Stimulated activated CD4-positive, alpha-beta T cell treated with anti-CD3 and anti-CD28 coated beads, Interleukin-2, amount 100 ng/mL, for 48 hours (primary cell): ENCODE data around the gene TIMP2.
A peak's percentile ranks its signal among the peaks of the same experiment; 100 is the strongest.
"Not testable (repeated sequence)": the region's sequence is repeated elsewhere in the genome, so short reads cannot be mapped to it uniquely, and the experiment has no call there.

Source experiments
- DNase-seq, 2 donors: peaks; one replicate each; pipeline ENCODE4 v3.0.0-alpha.2; 2020

Gene TIMP2

DNA sequence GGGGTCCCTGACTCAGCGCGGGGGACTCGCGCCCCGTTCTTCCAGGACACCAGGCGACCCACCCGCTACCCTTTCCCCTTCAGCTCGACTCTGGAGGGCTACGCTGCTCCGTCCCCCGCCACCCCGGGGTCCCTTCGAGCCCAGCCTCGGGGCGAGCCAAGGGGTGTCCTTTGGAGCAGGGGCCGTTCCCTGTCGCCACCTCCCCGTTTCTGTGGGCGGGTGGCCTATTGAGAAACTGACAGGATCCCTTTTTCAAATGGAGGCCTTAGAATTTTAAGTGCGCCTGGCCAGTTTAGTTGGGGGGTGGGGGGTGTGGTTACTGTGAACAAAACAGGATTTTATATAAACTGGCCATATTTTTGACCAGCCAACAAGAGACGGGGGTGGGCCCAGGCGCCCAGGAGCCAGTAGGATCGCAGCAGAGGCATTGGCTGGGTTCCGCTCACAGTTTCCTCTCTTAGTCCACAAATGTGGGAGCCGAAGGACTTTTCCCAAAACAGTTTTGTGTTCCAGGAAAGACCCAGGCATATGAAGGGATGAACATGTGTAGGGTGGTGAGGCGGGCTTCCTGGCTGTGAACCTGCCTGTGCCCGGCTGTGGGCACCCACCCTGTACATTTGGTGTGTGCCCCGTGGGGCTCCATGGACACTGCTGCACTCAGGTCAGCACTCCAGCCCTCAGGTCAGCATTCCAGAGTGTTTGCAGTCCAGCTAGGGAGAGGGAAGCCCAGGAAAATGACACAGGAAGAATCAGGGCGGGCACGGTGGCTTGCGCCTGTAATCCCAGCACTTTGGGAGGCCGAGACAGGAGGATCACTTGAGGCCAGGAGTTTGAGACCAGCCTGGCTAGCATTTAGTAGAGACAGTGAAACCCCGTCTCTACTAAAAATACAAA is 722 bp upstream of the TIMP2 start:
- DNase-seq, result no peak

GRCh38 chr17:78924481-78925151 is 571 bp downstream of the TIMP2 start:
- DNase-seq, result no peak

GRCh38 chr17:78923660-78924453 is 1.3 kb downstream of the TIMP2 start:
- DNase-seq, result peak in 1 of 2 donors; percentile 37

DNA sequence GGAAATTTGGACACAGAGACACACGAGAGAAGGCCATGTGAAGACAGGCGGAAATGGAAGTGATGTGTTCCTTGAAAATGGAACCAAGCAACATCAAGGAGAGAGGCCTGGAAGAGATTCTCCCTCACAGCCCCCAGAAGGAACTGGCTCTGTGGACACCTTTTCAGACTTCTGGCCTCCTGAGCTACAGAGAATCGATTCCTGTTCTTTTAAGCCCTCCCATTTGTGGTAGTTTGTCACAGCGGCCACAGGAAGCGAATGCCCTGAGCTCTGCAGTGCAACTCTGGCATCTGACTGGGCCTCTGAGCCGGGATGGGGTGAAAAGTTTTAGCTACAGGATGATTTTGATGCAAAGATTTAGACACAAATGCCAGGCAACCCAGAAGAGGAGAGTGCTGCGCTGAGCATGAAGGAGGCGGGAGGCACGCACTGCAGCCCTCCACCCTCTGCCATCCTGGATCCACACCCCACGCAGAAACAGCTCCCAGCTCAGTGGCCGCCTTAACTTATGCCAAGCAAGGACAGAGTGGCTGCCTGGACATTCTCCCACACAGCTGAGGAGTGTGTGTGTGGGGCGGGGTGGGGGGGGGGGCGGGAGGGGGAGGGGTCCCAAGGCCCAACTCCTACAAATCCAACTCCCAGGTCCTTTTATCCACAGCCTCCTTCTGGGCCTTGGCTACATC is 2.2 kb downstream of the TIMP2 start:
- no peak for DNase-seq

DNA sequence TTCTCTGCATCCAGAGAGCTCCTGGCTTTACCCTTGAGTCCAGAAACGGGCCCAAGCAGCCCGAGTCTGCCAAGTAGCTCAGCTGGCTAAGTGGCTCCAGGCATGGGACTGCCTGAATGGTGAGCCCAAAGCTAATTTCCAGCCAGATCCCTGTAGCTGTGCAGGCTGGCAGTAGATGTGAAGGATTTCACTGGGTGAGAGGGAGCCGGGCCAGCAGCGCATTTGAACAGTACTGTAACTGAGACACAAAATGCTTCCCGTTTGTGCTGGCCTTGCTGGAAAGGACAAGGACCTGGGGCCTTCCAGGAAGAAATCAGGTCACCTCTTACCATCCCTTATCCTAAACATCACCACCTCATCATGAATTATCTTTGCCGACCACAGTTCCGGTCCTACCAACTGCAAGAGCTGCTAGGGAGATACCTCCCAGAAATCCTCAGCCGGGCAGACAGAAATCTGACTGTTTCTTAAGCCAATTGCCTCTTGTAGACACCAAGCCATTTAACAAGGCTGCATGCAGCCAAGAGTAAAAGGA is 3.7 kb downstream of the TIMP2 start:
- DNase-seq, result no peak

GRCh38 chr17:78920528-78920927 is 4.7 kb downstream of the TIMP2 start:
- DNase-seq, result no peak

DNA sequence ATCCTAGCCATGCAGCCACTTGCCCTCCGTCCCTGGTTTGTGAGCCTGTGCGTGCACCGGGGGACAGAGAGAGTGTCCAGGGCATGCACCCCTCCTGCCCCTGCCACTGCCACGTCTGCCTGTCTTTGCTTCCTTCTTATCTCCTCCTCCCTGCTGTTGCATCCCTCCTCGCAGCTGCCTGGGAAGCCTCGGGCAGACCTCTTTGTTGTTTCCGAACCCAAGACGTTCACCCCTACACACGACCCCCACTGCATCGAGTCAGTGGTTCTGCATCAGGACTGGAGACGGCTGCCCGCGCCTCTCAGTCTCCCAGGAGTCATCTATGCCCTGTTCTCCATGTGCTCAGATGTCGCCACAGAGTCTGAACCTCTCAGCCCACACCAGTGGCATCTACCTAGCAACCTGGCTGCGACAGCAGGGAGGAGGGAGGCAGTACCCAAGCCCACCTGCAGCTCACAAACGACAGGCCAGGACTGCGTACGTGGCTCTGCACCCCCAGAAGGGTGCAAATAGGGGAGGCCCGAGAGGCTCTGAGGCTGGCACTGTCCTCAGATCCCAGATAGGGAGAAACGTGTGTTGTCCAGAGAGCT is 5.2 kb downstream of the TIMP2 start:
- no peak for DNase-seq

- DNase-seq, result no peak
These were observed 6.2 kb downstream of the TIMP2 start for GRCh38 chr17:78918979-78919378.

GRCh38 chr17:78917451-78918275 is 7.5 kb downstream of the TIMP2 start:
- DNase-seq, result no peak

- no peak for DNase-seq
These were observed 9.1 kb downstream of the TIMP2 start for GRCh38 chr17:78915872-78916632.

DNA sequence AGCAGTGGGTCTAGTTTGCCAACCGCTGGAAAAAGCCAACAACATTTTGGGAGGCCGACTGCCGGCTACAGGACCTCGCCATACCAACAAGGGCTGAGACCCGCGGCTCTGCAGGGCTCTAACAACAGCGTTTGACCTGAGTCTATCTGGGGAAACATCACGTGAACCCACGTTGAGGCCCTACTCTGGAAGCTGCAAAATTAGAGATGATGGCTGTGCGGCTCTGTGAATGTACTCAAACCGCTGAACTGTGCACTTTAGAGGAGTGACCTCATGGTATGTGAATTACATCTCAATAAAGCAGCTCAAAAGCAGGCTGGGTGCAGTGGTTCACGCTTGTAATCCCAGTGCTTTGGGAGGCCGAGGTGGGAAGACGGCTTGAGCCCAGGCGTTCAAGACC is 12.1 kb downstream of the TIMP2 start:
- no peak for DNase-seq

- no peak for DNase-seq
These were observed 13.1 kb downstream of the TIMP2 start for GRCh38 chr17:78912082-78912481.

- DNase-seq, result not testable (repeated sequence)
These were observed 13.6 kb downstream of the TIMP2 start for GRCh38 chr17:78911543-78911942.

DNA sequence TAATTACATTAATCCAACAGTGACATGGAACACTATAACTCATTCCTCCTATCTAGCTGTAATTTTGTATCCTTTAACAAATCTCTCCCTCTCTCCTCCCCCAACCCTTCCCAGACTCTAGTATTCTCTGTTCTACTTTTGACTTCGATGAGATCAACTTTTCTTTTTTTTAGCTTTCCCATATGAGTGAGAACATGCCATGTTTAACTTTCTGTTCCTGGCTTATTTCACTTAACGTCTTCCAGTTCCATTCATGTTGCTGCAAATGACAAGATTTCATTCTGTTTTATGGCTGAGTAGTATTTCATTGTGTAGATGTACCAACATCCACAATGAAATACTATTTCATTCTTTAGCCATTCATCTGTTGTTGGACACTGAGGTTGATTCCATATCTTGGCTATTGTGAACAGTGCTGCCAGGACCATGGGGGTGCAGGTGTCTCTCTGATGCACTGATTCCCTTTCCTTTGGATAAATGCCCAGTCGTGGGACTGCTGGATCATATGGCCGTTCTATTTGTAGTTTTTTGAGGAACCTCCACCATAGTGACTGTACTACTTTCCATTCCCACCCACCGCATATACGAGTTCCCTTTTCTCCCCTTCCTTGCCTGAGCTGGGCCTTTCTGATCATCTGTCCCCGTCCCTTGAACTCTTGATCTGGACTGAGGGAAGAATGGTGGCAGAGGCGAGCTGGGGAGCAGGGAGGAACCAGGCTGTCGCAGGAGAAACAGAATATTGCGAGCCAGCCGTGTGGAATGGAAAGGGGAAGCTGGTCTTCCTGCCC is 14.5 kb downstream of the TIMP2 start:
- no peak for DNase-seq

GRCh38 chr17:78908426-78908825 is 16.8 kb downstream of the TIMP2 start:
- no peak for DNase-seq

DNA sequence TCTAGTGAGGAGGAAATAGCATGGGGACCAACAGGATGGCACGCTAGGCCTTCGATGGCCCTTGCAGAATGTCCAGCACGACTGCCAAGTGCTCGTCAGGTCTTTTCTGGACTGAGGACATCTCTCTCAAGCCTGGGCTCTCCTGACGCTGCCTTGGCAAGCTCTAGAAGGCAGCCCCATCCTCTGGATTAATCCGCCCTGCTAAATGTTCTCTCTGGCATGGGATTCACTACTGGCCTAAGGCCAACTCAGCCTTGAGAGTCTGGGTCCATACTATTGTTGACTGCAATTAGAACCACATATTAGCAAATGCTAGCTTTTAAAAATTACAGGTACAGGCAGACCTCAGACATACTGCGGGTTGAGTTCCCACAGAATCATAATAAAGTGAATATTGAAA is 19.6 kb downstream of the TIMP2 start:
- no peak for DNase-seq

DNA sequence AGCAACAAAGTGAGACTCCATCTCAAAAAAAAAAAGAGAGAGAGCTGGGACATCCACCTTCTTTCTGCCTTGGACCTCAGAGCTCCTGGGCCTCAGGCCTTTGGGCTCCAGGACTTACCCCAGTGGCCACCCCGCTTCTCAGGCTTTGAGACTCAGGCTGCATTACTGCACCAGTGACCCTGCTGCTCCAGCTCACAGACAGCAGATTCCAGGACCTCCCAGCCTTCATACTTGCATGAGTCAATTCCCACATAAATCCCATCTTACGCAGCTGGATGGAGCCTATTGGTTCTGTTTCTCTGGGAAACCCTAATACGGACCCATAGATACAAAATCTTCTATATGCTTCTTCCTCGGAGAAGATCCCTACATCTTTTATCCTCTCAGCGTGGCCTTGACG is 20.1 kb downstream of the TIMP2 start:
- no peak for DNase-seq

- DNase-seq, result no peak
These were observed 20.8 kb downstream of the TIMP2 start for GRCh38 chr17:78904371-78904770.

DNA sequence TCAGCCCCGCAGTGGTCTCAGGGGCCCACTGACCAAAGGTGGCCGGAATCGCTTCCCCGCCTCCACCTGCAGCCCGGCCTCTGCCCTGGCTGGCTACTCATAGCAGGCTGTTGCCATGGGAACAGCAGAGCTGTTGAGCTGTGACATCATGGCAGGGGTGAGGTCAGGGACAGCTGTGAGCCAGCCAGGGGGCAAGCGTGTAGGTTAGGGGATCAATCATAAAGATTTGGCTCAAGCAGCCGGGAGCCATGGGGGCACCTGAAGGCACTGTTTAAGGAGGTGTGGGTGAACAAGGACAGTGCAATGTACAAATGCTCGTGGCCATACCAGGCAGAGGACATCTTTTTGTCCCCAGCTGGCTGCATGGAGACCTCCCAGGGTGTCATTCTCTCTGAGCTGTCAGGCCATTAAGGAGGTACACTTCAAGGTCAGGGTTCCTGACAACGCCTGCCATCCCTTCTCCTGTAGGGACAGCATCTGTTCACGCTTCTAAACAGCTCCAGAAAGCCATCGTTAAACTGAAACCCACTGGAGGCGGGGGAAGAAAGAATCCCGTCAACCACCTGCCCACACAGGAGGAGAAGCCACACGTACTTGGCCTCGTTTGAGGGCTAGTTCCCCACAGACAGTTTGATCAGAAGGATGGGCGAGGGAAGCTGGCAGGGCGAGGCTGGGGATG is 21.9 kb downstream of the TIMP2 start, which contains the start of gene CEP295NL:
Gene CEP295NL, minus strand, starts transcription at position 101 of the 679 bp plus-strand sequence. CDS start 1,373 bp downstream, outside the sequence.
- no peak for DNase-seq
